Activated naive CD4-positive, alpha-beta T cell treated with anti-CD3 and anti-CD28 coated beads, Interleukin-2, amount 50 U/mL, for 24 hours (primary cell): ENCODE results near the gene TYSND1.

Source experiments
- H3K27ac Mint-ChIP-seq: one replicate; pipeline ENCODE4 v1.8.0; 2021; ENCODE audit warnings: mild to moderate bottlenecking, mixed read lengths
- H3K27me3 Mint-ChIP-seq: one replicate; pipeline ENCODE4 v1.8.0; 2021; ENCODE audit warnings: mixed read lengths
- H3K36me3 Mint-ChIP-seq: one replicate; pipeline ENCODE4 v1.8.0; 2021; ENCODE audit warnings: mixed read lengths
- H3K4me1 Mint-ChIP-seq: one replicate; pipeline ENCODE4 v1.8.0; 2021; ENCODE audit warnings: mixed read lengths
- H3K4me3 Mint-ChIP-seq: one replicate; pipeline ENCODE4 v1.8.0; 2021; ENCODE audit warnings: mild to moderate bottlenecking, mixed read lengths
- H3K9me3 Mint-ChIP-seq: one replicate; pipeline ENCODE4 v1.8.0; 2021; ENCODE audit warnings: mixed read lengths

TYSND1 gene

GRCh38 chr10:70090013-70090412, 56.5 kb downstream of the TYSND1 start:
- Mint-ChIP-seq H3K9me3 (no peaks in the 10 kb centered on the region), H3K27me3 (no peaks in the 10 kb centered on the region), H3K4me3 (no peak overlapping the region), H3K36me3 (peaks cover 1% of the 10 kb centered on the region), H3K27ac (no peak overlapping the region), H3K4me1 (peaks cover 43% of the 10 kb centered on the region)

- no peaks in the 10 kb centered on the region for H3K27me3 Mint-ChIP-seq
- H3K27ac Mint-ChIP-seq, result no peak overlapping the region
- peaks cover 26% of the 10 kb centered on the region for H3K4me1 Mint-ChIP-seq
- no peaks in the 10 kb centered on the region for H3K36me3 Mint-ChIP-seq
- H3K9me3 Mint-ChIP-seq, result no peaks in the 10 kb centered on the region
- no peak overlapping the region for H3K4me3 Mint-ChIP-seq
These were observed 58.2 kb downstream of the TYSND1 start for GRCh38 chr10:70088308-70088698.
